ENCODE results near the gene MMP15. TPM values are rescaled to one million over a fixed set of nuclear protein-coding genes. Genes with fewer than 3 reads are reported as not detected.

Gene MMP15
- total RNA-seq, 1 donor from 2014 or later, result 97.8 TPM

DNA sequence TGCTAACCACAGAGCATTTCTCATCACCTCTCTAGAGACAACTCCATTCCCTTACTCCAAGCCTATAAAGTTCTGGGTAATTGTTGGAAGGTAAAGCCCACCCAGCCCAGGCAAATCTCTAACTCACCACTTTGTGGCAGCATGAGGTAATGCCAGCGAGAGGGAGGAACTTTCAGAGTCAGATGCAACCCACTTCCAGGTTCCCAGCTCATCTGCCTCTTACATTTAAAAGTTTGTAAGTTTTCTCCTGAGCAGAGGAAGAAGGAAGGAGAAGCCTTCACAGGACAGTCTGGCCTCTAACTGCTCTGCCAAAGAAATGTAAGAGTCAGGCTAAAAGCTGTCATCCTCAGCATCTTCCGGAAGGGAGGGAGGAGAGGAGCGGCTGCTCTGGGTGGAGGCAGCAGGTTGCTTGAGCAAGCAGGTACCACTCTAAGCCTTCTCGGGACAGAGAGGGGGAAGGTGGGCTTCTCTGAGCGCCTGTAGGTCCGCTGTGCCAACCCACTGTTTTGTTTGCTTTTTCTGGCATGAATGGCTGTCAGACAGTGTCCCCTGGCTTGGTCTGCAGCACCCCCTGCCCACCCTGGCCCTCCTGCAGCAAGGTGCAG is 26.1 kb upstream of the MMP15 start:
- H3K27ac Mint-ChIP-seq (ENCODE audit: unreplicated experiment), result peak overlapping the region; percentile 27
- no peak for DNase-seq (ENCODE audit: low spot score)
- no peaks in the 10 kb centered on the region for H3K9me3 Mint-ChIP-seq (ENCODE audit: unreplicated experiment)
- H3K4me1 Mint-ChIP-seq (ENCODE audit: unreplicated experiment), result peaks cover 11% of the 10 kb centered on the region
- H3K4me3 Mint-ChIP-seq (ENCODE audit: unreplicated experiment), result peak overlapping the region; percentile 66
- H3K36me3 Mint-ChIP-seq (ENCODE audit: low read depth, unreplicated experiment), result peaks cover 19% of the 10 kb centered on the region
- peaks cover 14% of the 10 kb centered on the region for H3K27me3 Mint-ChIP-seq (ENCODE audit: unreplicated experiment)
- TF ChIP-seq, protein P1, sequence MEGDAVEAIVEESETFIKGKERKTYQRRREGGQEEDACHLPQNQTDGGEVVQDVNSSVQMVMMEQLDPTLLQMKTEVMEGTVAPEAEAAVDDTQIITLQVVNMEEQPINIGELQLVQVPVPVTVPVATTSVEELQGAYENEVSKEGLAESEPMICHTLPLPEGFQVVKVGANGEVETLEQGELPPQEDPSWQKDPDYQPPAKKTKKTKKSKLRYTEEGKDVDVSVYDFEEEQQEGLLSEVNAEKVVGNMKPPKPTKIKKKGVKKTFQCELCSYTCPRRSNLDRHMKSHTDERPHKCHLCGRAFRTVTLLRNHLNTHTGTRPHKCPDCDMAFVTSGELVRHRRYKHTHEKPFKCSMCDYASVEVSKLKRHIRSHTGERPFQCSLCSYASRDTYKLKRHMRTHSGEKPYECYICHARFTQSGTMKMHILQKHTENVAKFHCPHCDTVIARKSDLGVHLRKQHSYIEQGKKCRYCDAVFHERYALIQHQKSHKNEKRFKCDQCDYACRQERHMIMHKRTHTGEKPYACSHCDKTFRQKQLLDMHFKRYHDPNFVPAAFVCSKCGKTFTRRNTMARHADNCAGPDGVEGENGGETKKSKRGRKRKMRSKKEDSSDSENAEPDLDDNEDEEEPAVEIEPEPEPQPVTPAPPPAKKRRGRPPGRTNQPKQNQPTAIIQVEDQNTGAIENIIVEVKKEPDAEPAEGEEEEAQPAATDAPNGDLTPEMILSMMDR (IDR thresholded peaks at IDR 0.05; ENCODE audit: unreplicated experiment), result no peak

DNA sequence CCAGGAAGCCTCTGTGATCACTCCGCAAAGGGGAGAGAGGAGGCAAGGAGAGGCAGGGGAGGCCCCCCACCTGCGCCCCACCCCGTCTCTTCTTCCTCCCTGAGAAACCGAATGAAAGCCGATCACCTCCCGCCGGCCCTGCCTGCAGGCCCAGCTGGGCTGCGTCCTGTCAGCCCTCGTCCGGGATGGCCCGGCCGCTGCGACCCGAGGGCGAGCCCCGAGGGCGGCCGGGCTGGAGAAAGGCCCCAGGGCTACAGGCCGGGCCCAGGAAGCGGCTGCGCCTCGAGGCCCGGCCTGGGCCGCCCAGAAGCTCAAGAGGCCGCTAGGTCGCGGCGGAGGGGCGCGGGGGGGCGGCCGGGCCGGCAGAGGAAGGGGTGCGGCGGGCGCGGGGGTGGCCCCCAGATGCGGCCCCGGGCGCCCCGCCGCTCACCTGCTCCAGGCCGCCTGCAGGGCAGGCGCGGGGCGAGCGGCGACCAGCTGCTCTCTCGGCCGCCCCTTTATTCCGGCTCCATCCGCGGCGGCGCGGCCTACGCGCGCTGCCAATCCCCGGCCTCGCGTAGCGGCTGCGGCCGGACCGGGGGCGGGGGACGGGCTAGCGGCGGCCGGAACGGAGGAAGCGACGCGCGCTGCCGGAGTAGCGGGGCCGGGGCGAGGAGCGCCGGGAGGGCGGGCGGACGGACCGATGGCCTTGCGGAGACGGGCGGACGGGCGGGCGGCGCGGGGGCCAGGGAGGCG is 25.4 kb upstream of the MMP15 start, which contains the start of gene ZNF319:
ZNF319 (minus strand) TSS at position 702 of the 735 bp plus-strand sequence. CDS start 2,407 bp downstream, outside the sequence.
- H3K27me3 Mint-ChIP-seq (ENCODE audit: unreplicated experiment), result peaks cover 16% of the 10 kb centered on the region
- peaks cover 11% of the 10 kb centered on the region for H3K4me1 Mint-ChIP-seq (ENCODE audit: unreplicated experiment)
- peaks cover 20% of the 10 kb centered on the region for H3K36me3 Mint-ChIP-seq (ENCODE audit: low read depth, unreplicated experiment)
- no peak within 1 kb of the TSS for H3K27ac Mint-ChIP-seq (ENCODE audit: unreplicated experiment)
- H3K4me3 Mint-ChIP-seq (ENCODE audit: unreplicated experiment), result peak within 1 kb of the TSS; percentile 91
- H3K9me3 Mint-ChIP-seq (ENCODE audit: unreplicated experiment), result no peaks in the 10 kb centered on the region
- TF ChIP-seq, protein P1 (IDR thresholded peaks at IDR 0.05; ENCODE audit: unreplicated experiment), result no peak
- no peak for DNase-seq (ENCODE audit: low spot score)

DNA sequence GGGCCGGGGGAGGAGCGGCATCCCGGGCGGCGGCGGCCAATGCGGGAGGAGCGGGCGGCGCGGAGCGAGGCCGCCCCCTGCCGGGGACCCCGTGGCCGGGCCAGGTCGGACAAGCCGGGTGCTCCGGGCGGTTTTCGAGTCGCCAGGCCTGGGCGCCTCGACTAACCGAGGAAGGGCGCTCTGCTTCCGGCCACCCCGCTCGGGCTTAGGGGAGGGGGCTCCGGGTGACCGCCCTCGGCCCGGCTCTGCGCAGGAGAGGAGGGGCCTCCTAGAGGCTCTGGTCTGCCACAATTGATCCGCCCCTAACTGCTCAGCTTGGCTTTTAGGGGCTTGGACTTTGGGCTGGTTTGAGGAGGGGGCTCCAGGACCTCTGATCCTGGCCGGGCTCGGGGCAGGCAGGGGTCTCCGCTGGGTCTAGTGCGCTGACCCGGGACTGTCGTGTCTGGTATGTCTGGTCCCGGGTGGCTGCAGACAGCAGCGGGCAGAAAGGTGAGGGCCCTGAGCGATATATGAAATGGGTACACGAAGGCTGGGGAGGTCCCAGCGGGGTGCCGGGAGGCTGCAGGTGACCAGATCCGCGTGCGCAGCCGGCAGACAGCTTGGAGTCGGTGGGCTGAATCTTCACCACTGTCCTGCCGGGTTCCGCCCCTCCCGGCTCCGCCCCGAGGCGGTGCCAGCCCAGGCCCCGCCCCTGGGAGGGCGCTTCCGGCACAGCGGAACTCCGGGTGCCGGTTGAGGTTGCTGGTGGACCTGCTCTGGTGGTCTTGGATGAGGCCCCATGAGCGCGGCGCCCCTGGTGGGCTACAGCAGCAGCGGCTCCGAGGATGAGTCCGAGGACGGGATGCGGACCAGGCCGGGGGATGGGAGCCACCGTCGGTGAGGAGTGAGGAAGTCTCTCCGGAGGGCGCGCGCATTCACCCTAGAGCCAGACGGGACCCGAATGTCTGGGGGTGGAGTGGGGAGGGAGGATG is 24.6 kb upstream of the MMP15 start, which contains the start of gene USB1:
USB1 (plus strand) TSS at position 702 of the 971 bp plus-strand sequence; CDS start at position 779, 77 bp downstream.
- Mint-ChIP-seq H3K27ac (ENCODE audit: unreplicated experiment) (peak within 1 kb of the TSS; percentile 67), H3K4me1 (ENCODE audit: unreplicated experiment) (peaks cover 11% of the 10 kb centered on the region), H3K9me3 (ENCODE audit: unreplicated experiment) (no peaks in the 10 kb centered on the region), H3K27me3 (ENCODE audit: unreplicated experiment) (peaks cover 16% of the 10 kb centered on the region), H3K36me3 (ENCODE audit: low read depth, unreplicated experiment) (peaks cover 29% of the 10 kb centered on the region), H3K4me3 (ENCODE audit: unreplicated experiment) (peak within 1 kb of the TSS; percentile 91)
- peak; percentile 91 for DNase-seq (ENCODE audit: low spot score)
- TF ChIP-seq, protein P1 (IDR thresholded peaks at IDR 0.05; ENCODE audit: unreplicated experiment), result peak; percentile 65

GRCh38 chr16:58001781-58002415 is 23.7 kb upstream of the MMP15 start:
- Mint-ChIP-seq H3K4me3 (ENCODE audit: unreplicated experiment) (peak overlapping the region; percentile 91), H3K4me1 (ENCODE audit: unreplicated experiment) (peaks cover 11% of the 10 kb centered on the region), H3K27ac (ENCODE audit: unreplicated experiment) (peak overlapping the region; percentile 67), H3K27me3 (ENCODE audit: unreplicated experiment) (peaks cover 16% of the 10 kb centered on the region), H3K9me3 (ENCODE audit: unreplicated experiment) (no peaks in the 10 kb centered on the region), H3K36me3 (ENCODE audit: low read depth, unreplicated experiment) (peaks cover 33% of the 10 kb centered on the region)
- no peak for DNase-seq (ENCODE audit: low spot score)
- TF ChIP-seq, protein P1 (IDR thresholded peaks at IDR 0.05; ENCODE audit: unreplicated experiment), result no peak

Measured in endothelial cell (in vitro differentiated cells).